SK-N-SH (cell line): ENCODE measurements around the gene DIAPH2. TPM values are rescaled to one million over a fixed set of nuclear protein-coding genes. Genes with fewer than 3 reads are reported as not detected.

Experiments
- CTCF ChIA-PET: fragments of 300-600, 350-600 bp; formaldehyde crosslinking; extraction: SDS; loops from one replicate; lab custom pipeline; 2021; lab: Yijun Ruan, JAX
- POLR2A ChIA-PET: fragments of 350-600 bp; sonication (Branson Sonifier 250); formaldehyde crosslinking; extraction: SDS; loops from one replicate; lab custom pipeline; 2020; ENCODE audit warnings: antibody characterized with exemption, inconsistent platforms; lab: Yijun Ruan, JAX
- DNase-seq: peaks from one replicate; pipeline ENCODE4 v3.0.0; 2012
- H2AFZ ChIP-seq: fragments of 200-600 bp; sonication (generic); 2 replicates; pipeline ENCODE4 v1.8.1; 2016; ENCODE audit warnings: antibody characterized with exemption, mild to moderate bottlenecking, low read depth
- H3F3A ChIP-seq: fragments of 200-600 bp; sonication (generic); replicated peaks from 2 replicates; pipeline ENCODE3; 2016; ENCODE audit warnings: antibody characterized with exemption, mild to moderate bottlenecking; ENCODE audit not compliant: insufficient read depth
- H3K27ac ChIP-seq, 2 experiments: fragments of 200-500 bp in 1 of 2; fragments of 200-600 bp in 1 of 2; sonication (Bioruptor generic) in 1 of 2; sonication (generic), shearing (Covaris generic) in 1 of 2; 2 replicates each; pipeline versions ENCODE4 v1.5.1 to v1.6.1; 2014 to 2016; ENCODE audit warnings: low read depth in 2 of 2, inconsistent platforms in 1 of 2, low read length in 1 of 2, mild to moderate bottlenecking in 1 of 2, mixed read lengths in 1 of 2
- H3K27me3 ChIP-seq: fragments of 200-600 bp; sonication (generic), shearing (Covaris generic); 2 replicates; pipeline ENCODE4 v1.6.1; 2016; ENCODE audit warnings: mixed run types; ENCODE audit not compliant: insufficient read depth
- H3K36me3 ChIP-seq, 2 experiments: fragments of 200-500 bp in 1 of 2; fragments of 200-600 bp in 1 of 2; sonication (Bioruptor generic) in 1 of 2; sonication (generic) in 1 of 2; replicated peaks in 1 of 2; 2 replicates each; pipeline versions ENCODE3 to v1.5.1; 2014 to 2016; ENCODE audit warnings: low read length in 1 of 2, mild to moderate bottlenecking in 1 of 2; ENCODE audit not compliant: insufficient read depth in 2 of 2, control insufficient read depth in 1 of 2
- H3K4me1 ChIP-seq, 2 experiments: fragments of 200-500 bp in 1 of 2; fragments of 200-600 bp in 1 of 2; sonication (Bioruptor generic) in 1 of 2; sonication (generic), shearing (Covaris generic) in 1 of 2; 2 replicates each; pipeline versions ENCODE4 v1.5.1 to v1.6.1; 2014 to 2016; ENCODE audit warnings: low read depth in 1 of 2, low read length in 1 of 2, mixed run types in 1 of 2; ENCODE audit not compliant: insufficient read depth in 2 of 2, control insufficient read depth in 1 of 2
- H3K4me2 ChIP-seq: fragments of 200-600 bp; sonication (generic), shearing (Covaris generic); 2 replicates; pipeline ENCODE4 v1.6.1; 2017; ENCODE audit warnings: mixed run types
- H3K4me3 ChIP-seq, 2 experiments: fragments of 200-500 bp in 1 of 2; fragments of 200-600 bp in 1 of 2; sonication (Bioruptor generic) in 1 of 2; sonication (generic), shearing (Covaris generic) in 1 of 2; 2 replicates each; pipeline versions ENCODE4 v1.5.1 to v1.8.1; 2014 to 2016; ENCODE audit warnings: low read depth in 2 of 2, inconsistent platforms in 1 of 2, low read length in 1 of 2, mild to moderate bottlenecking in 1 of 2, mixed read lengths in 1 of 2, moderate library complexity in 1 of 2
- H3K79me2 ChIP-seq: fragments of 200-600 bp; sonication (generic); 2 replicates; pipeline ENCODE4 v1.8.1; 2017; ENCODE audit warnings: mild to moderate bottlenecking; ENCODE audit not compliant: insufficient read depth
- H3K9ac ChIP-seq: fragments of 200-600 bp; sonication (generic); 2 replicates; pipeline ENCODE4 v1.6.1; 2017; ENCODE audit warnings: mixed run types
- H3K9me2 ChIP-seq: fragments of 200-600 bp; sonication (generic); 2 replicates; pipeline ENCODE4 v1.6.1; 2017; ENCODE audit warnings: mixed run types
- H3K9me3 ChIP-seq: fragments of 200-600 bp; sonication (generic); 2 replicates; pipeline ENCODE4 v1.6.1; 2017; ENCODE audit warnings: mixed run types, mild to moderate bottlenecking, moderate library complexity
- H4K20me1 ChIP-seq: fragments of 200-600 bp; sonication (generic); 2 replicates; pipeline ENCODE4 v1.6.1; 2017; ENCODE audit warnings: mild to moderate bottlenecking, mixed run types; ENCODE audit not compliant: insufficient read depth
- CHD2 ChIP-seq: fragments of 150-350 bp; IDR thresholded peaks from 2 replicates; pipeline ENCODE4 v1.6.1; 2018; ENCODE audit warnings: low read length; ENCODE audit not compliant: partially characterized antibody
- ELF1 ChIP-seq: IDR thresholded peaks from 2 replicates; pipeline ENCODE4 v1.4.0; 2012
- EZH2phosphoT487 ChIP-seq: fragments of 200-600 bp; sonication (generic); IDR thresholded peaks from 2 replicates; pipeline ENCODE4 v1.6.1; 2017; ENCODE audit warnings: low read depth, mixed run types, mild to moderate bottlenecking, antibody characterized with exemption, moderate library complexity, borderline replicate concordance
- FOSL2 ChIP-seq: IDR thresholded peaks from 2 replicates; pipeline ENCODE4 v1.4.0; 2012; ENCODE audit warnings: low read depth, mild to moderate bottlenecking, moderate library complexity, borderline replicate concordance
- GABPA ChIP-seq: IDR thresholded peaks from 2 replicates; pipeline ENCODE4 v1.4.0; 2012; ENCODE audit warnings: low read depth, mild to moderate bottlenecking
- GATA2 ChIP-seq: sonication (generic); formaldehyde crosslinking; IDR thresholded peaks from 2 replicates; pipeline ENCODE4 v1.5.0; 2020; ENCODE audit warnings: mild to moderate bottlenecking, missing genetic modification reagents
- JUND ChIP-seq: IDR thresholded peaks from 2 replicates; pipeline ENCODE4 v1.4.0; 2012
- MAX ChIP-seq: IDR thresholded peaks from 2 replicates; pipeline ENCODE4 v1.4.0; 2012; ENCODE audit warnings: low read depth
- NFIC ChIP-seq: IDR thresholded peaks from 2 replicates; pipeline ENCODE4 v1.4.0; 2012; ENCODE audit warnings: borderline replicate concordance
- RCOR1 ChIP-seq: fragments of 150-350 bp; IDR thresholded peaks from 2 replicates; pipeline ENCODE4 v1.6.1; 2017; ENCODE audit warnings: antibody characterized with exemption, low read length
- TEAD4 ChIP-seq: IDR thresholded peaks from 2 replicates; pipeline ENCODE4 v1.4.0; 2012; ENCODE audit warnings: mild to moderate bottlenecking, borderline replicate concordance; ENCODE audit not compliant: insufficient read depth
- YY1 ChIP-seq: IDR thresholded peaks from 2 replicates; pipeline ENCODE4 v1.4.0; 2012; ENCODE audit warnings: low read depth, mild to moderate bottlenecking
- WGBS: methylation state at CpG from one replicate; pipeline ENCODE4 v1.1.6; 2017; ENCODE audit warnings: low lambda C conversion rate; 5-methylcytosine and 5-hydroxymethylcytosine counted together
- polyA plus RNA-seq, 3 experiments: library from polyadenylated mRNA; depleted of rRNA; stranded (reverse); fragments of >200 nt; gene quantifications; 2 replicates each; pipeline ENCODE4 v1.2.3, GENCODE V29; 2012
- TF ChIP-seq, protein P1 (sequence below): IDR thresholded peaks from 2 replicates; pipeline ENCODE4 v1.6.1; 2012; ENCODE audit warnings: mild to moderate bottlenecking, low read depth, low read length, moderate library complexity
- TF ChIP-seq, protein P2 (sequence below): IDR thresholded peaks from 2 replicates; pipeline ENCODE4 v1.4.0; 2012; ENCODE audit warnings: low read depth, borderline replicate concordance
- TF ChIP-seq, protein P3 (sequence below): fragments of 200-600 bp; sonication (generic); IDR thresholded peaks from 2 replicates; pipeline ENCODE4 v1.6.1; 2017; ENCODE audit warnings: antibody characterized with exemption, mild to moderate bottlenecking, moderate library complexity

Gene DIAPH2
- polyA plus RNA-seq, 1 of the 3 experiments (the other 2 are of a cell fraction) = 1.1 TPM

GRCh38 chrX:97334850-97335249 is 650.2 kb downstream of the DIAPH2 start:
- Histone ChIP-seq H3K4me3 (no peak overlapping the region), H3K79me2 (no peaks in the 10 kb centered on the region), H3K4me1 (no peaks in the 10 kb centered on the region), H3K27me3 (no peaks in the 10 kb centered on the region), H2AFZ (no peak overlapping the region), H3K4me2 (no peak overlapping the region), H4K20me1 (no peaks in the 10 kb centered on the region), H3K27ac (no peak overlapping the region), H3K9ac (no peak overlapping the region), H3F3A (no peaks in the 10 kb centered on the region), H3K36me3 (no peaks in the 10 kb centered on the region), H3K9me2 (no peaks in the 10 kb centered on the region; the same call in 1 of the 2 replicates), H3K9me3 (no peaks in the 10 kb centered on the region)
- no peak for TF ChIP-seq TEAD4
- TF ChIP-seq MAX = no peak
- no peak for TF ChIP-seq EZH2phosphoT487
- TF ChIP-seq CHD2 = no peak
- CTCF ChIA-PET = no interaction called here
- 50% methylated on average over 9 of the region's 9 CpGs for WGBS
- DNase-seq = no peak
- POLR2A ChIA-PET = no interaction called here

DNA sequence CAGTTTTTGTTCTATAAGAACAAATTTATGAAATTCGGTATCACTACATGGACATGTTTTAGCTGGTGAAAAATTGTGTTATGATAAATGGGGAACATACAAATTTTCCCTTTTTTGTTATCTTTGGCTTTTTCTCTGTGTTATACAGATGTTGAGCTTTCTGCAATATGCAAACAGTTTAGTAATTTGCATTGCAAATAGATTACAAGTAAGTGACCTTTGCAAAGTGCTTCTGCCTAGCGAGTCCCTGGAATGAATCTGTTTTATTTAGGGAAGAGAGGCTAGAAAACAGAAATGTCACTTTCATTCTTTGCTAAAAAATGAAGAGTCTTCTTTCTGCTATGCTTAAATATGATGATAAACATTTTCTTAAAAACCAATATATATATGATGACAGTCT is 660.1 kb downstream of the DIAPH2 start:
- ChIA-PET POLR2A (no interaction called here), CTCF (no interaction called here)
- no peaks in the 10 kb centered on the region for H3F3A ChIP-seq
- H3K79me2 ChIP-seq = no peaks in the 10 kb centered on the region
- no peak overlapping the region for H3K4me2 ChIP-seq
- no peak overlapping the region for H2AFZ ChIP-seq
- TF ChIP-seq FOSL2 = no peak
- no peak for TF ChIP-seq EZH2phosphoT487
- TF ChIP-seq, protein P1, sequence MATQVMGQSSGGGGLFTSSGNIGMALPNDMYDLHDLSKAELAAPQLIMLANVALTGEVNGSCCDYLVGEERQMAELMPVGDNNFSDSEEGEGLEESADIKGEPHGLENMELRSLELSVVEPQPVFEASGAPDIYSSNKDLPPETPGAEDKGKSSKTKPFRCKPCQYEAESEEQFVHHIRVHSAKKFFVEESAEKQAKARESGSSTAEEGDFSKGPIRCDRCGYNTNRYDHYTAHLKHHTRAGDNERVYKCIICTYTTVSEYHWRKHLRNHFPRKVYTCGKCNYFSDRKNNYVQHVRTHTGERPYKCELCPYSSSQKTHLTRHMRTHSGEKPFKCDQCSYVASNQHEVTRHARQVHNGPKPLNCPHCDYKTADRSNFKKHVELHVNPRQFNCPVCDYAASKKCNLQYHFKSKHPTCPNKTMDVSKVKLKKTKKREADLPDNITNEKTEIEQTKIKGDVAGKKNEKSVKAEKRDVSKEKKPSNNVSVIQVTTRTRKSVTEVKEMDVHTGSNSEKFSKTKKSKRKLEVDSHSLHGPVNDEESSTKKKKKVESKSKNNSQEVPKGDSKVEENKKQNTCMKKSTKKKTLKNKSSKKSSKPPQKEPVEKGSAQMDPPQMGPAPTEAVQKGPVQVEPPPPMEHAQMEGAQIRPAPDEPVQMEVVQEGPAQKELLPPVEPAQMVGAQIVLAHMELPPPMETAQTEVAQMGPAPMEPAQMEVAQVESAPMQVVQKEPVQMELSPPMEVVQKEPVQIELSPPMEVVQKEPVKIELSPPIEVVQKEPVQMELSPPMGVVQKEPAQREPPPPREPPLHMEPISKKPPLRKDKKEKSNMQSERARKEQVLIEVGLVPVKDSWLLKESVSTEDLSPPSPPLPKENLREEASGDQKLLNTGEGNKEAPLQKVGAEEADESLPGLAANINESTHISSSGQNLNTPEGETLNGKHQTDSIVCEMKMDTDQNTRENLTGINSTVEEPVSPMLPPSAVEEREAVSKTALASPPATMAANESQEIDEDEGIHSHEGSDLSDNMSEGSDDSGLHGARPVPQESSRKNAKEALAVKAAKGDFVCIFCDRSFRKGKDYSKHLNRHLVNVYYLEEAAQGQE = no peak
- TF ChIP-seq CHD2 = no peak
- TF ChIP-seq JUND = no peak
- no peak for TF ChIP-seq ELF1
- no peak for TF ChIP-seq GATA2 (CRISPR knock-in tag)
- TF ChIP-seq, protein P2, sequence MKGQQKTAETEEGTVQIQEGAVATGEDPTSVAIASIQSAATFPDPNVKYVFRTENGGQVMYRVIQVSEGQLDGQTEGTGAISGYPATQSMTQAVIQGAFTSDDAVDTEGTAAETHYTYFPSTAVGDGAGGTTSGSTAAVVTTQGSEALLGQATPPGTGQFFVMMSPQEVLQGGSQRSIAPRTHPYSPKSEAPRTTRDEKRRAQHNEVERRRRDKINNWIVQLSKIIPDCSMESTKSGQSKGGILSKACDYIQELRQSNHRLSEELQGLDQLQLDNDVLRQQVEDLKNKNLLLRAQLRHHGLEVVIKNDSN = no peak
- no peak for TF ChIP-seq GABPA
- no peak for TF ChIP-seq NFIC
- TF ChIP-seq YY1 = no peak
- TF ChIP-seq, protein P3, sequence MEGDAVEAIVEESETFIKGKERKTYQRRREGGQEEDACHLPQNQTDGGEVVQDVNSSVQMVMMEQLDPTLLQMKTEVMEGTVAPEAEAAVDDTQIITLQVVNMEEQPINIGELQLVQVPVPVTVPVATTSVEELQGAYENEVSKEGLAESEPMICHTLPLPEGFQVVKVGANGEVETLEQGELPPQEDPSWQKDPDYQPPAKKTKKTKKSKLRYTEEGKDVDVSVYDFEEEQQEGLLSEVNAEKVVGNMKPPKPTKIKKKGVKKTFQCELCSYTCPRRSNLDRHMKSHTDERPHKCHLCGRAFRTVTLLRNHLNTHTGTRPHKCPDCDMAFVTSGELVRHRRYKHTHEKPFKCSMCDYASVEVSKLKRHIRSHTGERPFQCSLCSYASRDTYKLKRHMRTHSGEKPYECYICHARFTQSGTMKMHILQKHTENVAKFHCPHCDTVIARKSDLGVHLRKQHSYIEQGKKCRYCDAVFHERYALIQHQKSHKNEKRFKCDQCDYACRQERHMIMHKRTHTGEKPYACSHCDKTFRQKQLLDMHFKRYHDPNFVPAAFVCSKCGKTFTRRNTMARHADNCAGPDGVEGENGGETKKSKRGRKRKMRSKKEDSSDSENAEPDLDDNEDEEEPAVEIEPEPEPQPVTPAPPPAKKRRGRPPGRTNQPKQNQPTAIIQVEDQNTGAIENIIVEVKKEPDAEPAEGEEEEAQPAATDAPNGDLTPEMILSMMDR = no peak
- no peak for TF ChIP-seq RCOR1
- H3K4me1 ChIP-seq = no peaks in the 10 kb centered on the region
- H3K4me3 ChIP-seq = no peak overlapping the region
- no peaks in the 10 kb centered on the region for H3K9me3 ChIP-seq
- 37% methylated on average over 2 of the region's 2 CpGs for WGBS
- no peaks in the 10 kb centered on the region for H4K20me1 ChIP-seq
- no peak overlapping the region for H3K27ac ChIP-seq
- H3K9me2 ChIP-seq = no peaks in the 10 kb centered on the region
- no peak for DNase-seq
- no peaks in the 10 kb centered on the region for H3K36me3 ChIP-seq
- no peaks in the 10 kb centered on the region; the same call in 1 of the 2 replicates for H3K27me3 ChIP-seq
- no peak overlapping the region for H3K9ac ChIP-seq
